Forelimb muscle (tissue), 1 donor: ENCODE measurements around the gene TMEM182. TPM values are rescaled to one million over a fixed set of nuclear protein-coding genes. Genes with fewer than 3 reads are reported as not detected.
A peak's percentile ranks its signal among the peaks of the same experiment; 100 is the strongest.

Experiments
- DNase-seq: peaks from one replicate; pipeline ENCODE4 v3.0.0-alpha.2; 2013; ENCODE audit warnings: low read depth
- polyA plus RNA-seq: library from polyadenylated mRNA; unstranded; fragments of 120-200 nt; gene quantifications from one replicate; pipeline ENCODE4 v1.2.1, GENCODE V29; 2013; ENCODE audit not compliant: insufficient read length

TMEM182 gene
- 176 TPM for polyA plus RNA-seq

GRCh38 chr2:102761763-102762162 lies at the start of gene TMEM182:
Gene TMEM182 (plus strand): TSS chr2:102762031. CDS start chr2:102762218, 187 bp downstream.
- DNase-seq, result no peak

- DNase-seq, result no peak
These were observed 44.4 kb upstream of the TMEM182 start for GRCh38 chr2:102717308-102718018.

GRCh38 chr2:102718387-102719316 lies 43.2 kb upstream of the TMEM182 start:
- DNase-seq, result no peak

- DNase-seq, result no peak
These were observed 37.8 kb upstream of the TMEM182 start for GRCh38 chr2:102724016-102724490.

GRCh38 chr2:102724553-102724952 lies 37.3 kb upstream of the TMEM182 start:
- no peak for DNase-seq

- no peak for DNase-seq
These were observed 35.4 kb upstream of the TMEM182 start for GRCh38 chr2:102726128-102727087.

GRCh38 chr2:102735416-102736109 lies 26.3 kb upstream of the TMEM182 start:
- no peak for DNase-seq

DNA sequence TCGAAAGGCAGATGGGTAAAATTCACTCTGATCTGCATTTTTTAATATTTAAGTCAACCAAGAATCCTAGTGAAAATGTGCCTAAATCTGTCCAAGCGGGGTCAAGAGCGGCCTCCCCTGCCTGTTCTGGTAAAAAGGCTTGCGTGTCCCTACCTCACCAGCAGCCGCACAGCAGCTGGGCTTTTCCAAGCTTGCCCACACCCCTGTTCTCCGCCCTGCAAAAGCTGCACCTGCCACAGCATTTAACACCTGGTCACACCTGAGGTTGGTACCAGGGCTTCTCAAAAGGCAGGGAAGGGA lies 25.8 kb upstream of the TMEM182 start:
- DNase-seq, result no peak

GRCh38 chr2:102736410-102737409 lies 25.1 kb upstream of the TMEM182 start:
- DNase-seq, result peak; percentile 22

DNA sequence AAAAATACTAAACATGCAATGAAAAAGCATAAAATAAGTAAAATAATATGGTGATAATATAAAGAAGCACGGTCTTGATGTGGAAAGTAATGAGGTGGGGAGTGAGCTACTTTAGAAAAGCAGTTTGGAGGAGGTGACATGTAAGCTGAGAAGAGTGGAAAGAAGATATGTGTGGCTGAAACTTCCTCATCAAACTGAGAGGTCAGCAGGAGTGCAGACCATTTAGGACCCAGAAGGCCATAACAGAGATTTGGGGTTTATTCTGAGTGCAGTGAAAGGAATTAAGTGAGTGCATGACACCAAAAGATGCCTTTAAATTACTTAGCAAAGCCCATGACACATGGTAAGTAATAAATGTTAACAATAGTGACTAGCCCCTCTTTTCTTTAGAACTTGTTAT lies 24.4 kb upstream of the TMEM182 start:
- DNase-seq, result no peak

DNA sequence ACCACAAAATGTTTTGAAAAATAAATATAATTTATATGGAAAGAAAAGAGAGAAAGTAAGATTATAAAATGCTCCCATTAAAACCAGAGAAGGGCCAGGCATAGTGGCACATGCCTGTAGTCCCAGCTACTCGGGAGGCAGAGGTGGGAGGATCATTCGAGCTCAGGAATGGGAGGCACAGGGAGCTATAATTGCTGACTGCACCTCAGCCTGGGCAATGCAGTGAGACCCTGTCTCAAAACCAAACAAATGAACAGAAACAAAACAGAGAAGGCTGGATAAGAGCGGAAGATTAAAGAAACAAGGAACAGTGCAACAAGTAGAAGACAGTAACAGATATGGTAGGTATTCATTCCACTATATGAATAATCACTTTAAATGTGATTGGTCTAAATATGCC lies 18.6 kb upstream of the TMEM182 start:
- DNase-seq, result no peak

DNA sequence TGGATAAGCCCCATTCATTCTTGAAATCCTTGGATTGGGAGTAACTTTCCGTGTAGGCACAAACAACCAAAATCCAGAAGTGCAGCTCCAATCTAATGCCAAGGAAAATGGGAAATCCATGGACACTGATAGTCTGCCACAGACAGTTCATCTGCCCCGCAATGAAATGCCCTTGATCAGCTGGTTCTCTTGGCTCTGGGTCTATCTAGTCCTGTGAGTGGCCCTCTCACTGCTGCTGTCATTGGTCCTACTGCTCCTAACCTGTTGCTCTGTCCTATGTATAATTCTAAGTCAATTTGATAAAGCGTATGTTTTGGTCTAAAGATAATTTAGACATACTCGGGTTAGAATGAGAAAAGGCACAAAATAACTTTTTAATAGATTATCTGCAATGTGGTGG lies 13.7 kb upstream of the TMEM182 start:
- no peak for DNase-seq

GRCh38 chr2:102749938-102750337 lies 11.9 kb upstream of the TMEM182 start:
- DNase-seq, result no peak

DNA sequence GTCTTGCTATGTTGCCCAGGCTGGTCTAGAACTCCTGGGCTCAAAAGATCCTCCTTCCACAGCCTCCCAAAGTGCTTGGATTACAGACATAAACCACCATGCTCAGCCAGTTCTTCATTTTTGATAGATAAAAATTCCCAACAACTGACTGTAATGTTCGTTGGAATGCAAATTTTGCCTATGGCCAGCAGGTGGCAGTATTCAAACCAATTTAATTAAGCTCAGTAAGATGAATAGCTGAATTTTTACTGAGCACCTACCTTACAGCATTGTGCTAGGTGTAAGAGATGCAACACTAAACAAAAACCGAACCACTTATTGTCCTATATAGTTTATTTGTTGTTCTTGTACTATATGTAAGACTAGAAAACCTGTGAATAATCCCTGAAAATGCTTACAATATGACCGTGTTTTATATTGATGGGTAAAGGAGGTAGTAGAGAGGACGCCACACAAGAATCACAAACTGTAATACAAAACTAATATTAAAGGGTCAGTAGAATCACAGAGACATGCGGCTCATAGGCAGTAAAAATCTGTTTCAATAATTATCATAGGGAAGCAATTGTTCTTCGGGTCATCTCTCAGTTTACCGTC lies 8.2 kb upstream of the TMEM182 start:
- no peak for DNase-seq

DNA sequence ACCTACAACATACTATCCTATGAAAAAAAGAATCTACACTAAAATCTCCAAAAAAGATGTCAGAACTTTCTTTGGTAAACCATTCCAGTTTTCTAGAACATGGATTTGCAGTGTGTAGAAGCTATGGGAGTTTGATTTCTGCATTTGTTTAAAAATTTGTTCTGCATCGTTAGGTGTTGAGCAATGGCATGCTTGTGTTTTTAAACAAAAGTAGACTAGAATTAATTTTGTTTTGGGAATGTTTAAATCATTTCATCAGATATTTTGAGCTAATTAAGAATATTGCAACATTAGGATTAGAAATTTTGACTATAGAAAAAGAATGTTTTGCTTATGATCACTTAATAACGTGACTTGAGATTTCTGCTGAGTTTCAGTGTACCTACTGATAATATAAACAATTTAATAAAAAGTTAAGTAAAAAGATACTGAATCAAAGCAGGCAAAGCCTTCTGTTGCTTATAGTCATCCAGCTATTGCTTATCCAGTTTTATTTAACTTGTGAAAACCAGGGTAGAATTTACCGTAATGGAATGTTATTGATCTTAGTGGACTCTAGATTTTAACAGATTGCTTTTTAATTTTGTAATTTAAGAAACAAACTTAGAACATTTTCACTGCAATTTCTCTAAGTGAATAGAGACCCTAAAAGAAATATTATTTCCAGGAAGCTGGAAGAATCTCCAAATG lies 7.2 kb upstream of the TMEM182 start:
- DNase-seq, result no peak

DNA sequence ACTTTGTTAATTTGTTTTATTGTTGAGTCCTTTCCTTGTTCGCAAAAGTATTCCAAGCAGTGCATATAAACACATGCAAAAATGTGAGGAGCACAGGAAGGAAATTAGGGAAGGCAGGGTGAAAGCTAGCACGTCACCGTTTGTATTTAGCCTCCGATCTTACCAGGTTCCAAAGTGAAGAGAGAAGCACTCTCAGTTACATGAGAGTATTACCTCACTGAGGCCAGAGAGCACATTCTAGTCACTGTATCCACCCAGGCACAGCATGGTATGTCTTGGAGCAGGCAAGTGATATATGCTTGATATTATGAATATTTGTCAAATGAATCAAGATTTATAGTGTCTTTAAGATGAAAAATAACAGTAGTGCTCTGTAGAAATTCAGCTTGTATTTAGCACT lies 6.5 kb upstream of the TMEM182 start:
- no peak for DNase-seq

- DNase-seq, result no peak
These were observed 3.4 kb upstream of the TMEM182 start for GRCh38 chr2:102758439-102758838.

DNA sequence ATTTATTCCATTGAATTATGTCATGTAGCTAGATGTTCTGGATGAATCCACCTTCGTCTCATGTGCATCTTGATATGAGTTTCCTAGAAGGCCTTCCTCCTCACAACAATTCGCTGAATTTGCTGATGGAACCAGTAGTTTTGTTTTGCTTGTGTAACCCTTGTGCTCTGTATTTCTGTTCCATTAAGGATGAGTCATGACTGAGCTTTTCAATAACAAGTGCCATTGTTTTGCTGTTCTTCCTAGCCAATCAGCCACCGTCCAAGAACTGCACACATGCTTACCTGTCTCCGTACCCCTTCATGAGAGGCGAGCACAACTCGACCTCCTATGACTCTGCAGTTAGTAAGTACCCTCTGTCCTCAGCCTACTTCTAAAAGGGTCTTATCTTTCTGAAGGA lies 2.3 kb downstream of the TMEM182 start:
- no peak for DNase-seq

- DNase-seq, result no peak
These were observed 3.2 kb downstream of the TMEM182 start for GRCh38 chr2:102765061-102765460.
